WTC11 (cell line): ENCODE results near the gene CD9. TPM values are rescaled to one million over a fixed set of nuclear protein-coding genes. Genes with fewer than 3 reads are reported as not detected.

Experiments used
- ATAC-seq: fragments of 200-7000 bp; cut with Tn5 transposase; 2 replicates; pipeline ENCODE4 v1.10.0; 2021; ENCODE audit warnings: mild to moderate bottlenecking, moderate library complexity
- CTCF ChIA-PET: fragments of 300-600 bp; sonication (Branson Sonifier 250); formaldehyde crosslinking; loops from one replicate; lab custom pipeline; 2021; ENCODE audit warnings: antibody characterized with exemption; lab: Charles Lee
- POLR2A ChIA-PET: fragments of 350-600 bp; sonication (Branson Sonifier 250); formaldehyde crosslinking; loops from one replicate; lab custom pipeline; 2021; ENCODE audit warnings: antibody characterized with exemption; lab: Charles Lee
- DNase-seq: peaks from one replicate; pipeline ENCODE4 v3.0.0; 2021; ENCODE audit warnings: low spot score
- H3K27ac Mint-ChIP-seq: 2 replicates; pipeline ENCODE4 v1.8.0; 2021; ENCODE audit warnings: mixed read lengths
- H3K27me3 Mint-ChIP-seq: 2 replicates; pipeline ENCODE4 v1.8.0; 2021; ENCODE audit warnings: low read depth, mild to moderate bottlenecking, moderate library complexity, mixed read lengths
- H3K36me3 Mint-ChIP-seq: 2 replicates; pipeline ENCODE4 v1.8.0; 2021; ENCODE audit warnings: mixed read lengths
- H3K4me1 Mint-ChIP-seq: 2 replicates; pipeline ENCODE4 v1.8.0; 2022; ENCODE audit warnings: mixed read lengths
- H3K4me3 Mint-ChIP-seq: 2 replicates; pipeline ENCODE4 v1.8.0; 2021; ENCODE audit warnings: mild to moderate bottlenecking, moderate library complexity, mixed read lengths
- H3K9me3 Mint-ChIP-seq: 2 replicates; pipeline ENCODE4 v1.8.0; 2021; ENCODE audit warnings: mixed read lengths
- CREM ChIP-seq: sonication (generic); formaldehyde crosslinking; IDR thresholded peaks from 2 replicates; pipeline ENCODE4 v1.8.1; 2022; ENCODE audit warnings: mild to moderate bottlenecking, missing genetic modification reagents, moderate library complexity
- E2F4 ChIP-seq: sonication (generic); formaldehyde crosslinking; IDR thresholded peaks from 2 replicates; pipeline ENCODE4 v1.8.1; 2022; ENCODE audit warnings: low read depth, mild to moderate bottlenecking, moderate library complexity, missing genetic modification reagents, borderline replicate concordance
- EMX1 ChIP-seq: fragments of 250-450 bp; sonication (Bioruptor Pico); IDR thresholded peaks from 2 replicates; pipeline ENCODE4 v1.8.0; 2021; ENCODE audit warnings: mild to moderate bottlenecking
- ERG ChIP-seq: fragments of 250-450 bp; sonication (Bioruptor Pico); IDR thresholded peaks from 2 replicates; pipeline ENCODE4 v1.8.0; 2021; ENCODE audit warnings: mild to moderate bottlenecking
- ESRRA ChIP-seq: sonication (generic); formaldehyde crosslinking; IDR thresholded peaks from 2 replicates; pipeline ENCODE4 v1.8.1; 2022; ENCODE audit warnings: mild to moderate bottlenecking, missing genetic modification reagents, borderline replicate concordance
- FOXP1 ChIP-seq: sonication (generic); formaldehyde crosslinking; IDR thresholded peaks from 2 replicates; pipeline ENCODE4 v1.8.0; 2022; ENCODE audit warnings: missing genetic modification reagents, mild to moderate bottlenecking, moderate library complexity, borderline replicate concordance
- GRHL2 ChIP-seq: fragments of 250-450 bp; sonication (Bioruptor Pico); IDR thresholded peaks from 2 replicates; pipeline ENCODE4 v1.8.0; 2022; ENCODE audit warnings: mild to moderate bottlenecking, moderate library complexity; ENCODE audit not compliant: insufficient replicate concordance, severe bottlenecking
- HMGA2 ChIP-seq: fragments of 250-450 bp; sonication (Bioruptor Pico); IDR thresholded peaks from 2 replicates; pipeline ENCODE4 v1.4.0; 2021; ENCODE audit warnings: mild to moderate bottlenecking, moderate library complexity
- MLX ChIP-seq: sonication (generic); formaldehyde crosslinking; IDR thresholded peaks from 2 replicates; pipeline ENCODE4 v1.8.1; 2023; ENCODE audit warnings: mild to moderate bottlenecking, missing genetic modification reagents, moderate library complexity
- PRDM15 ChIP-seq: sonication (generic); formaldehyde crosslinking; IDR thresholded peaks from 2 replicates; pipeline ENCODE4 v1.8.0; 2022; ENCODE audit warnings: missing genetic modification reagents
- TEAD4 ChIP-seq: sonication (generic); formaldehyde crosslinking; IDR thresholded peaks from 2 replicates; pipeline ENCODE4 v1.8.0; 2022; ENCODE audit warnings: mild to moderate bottlenecking, missing genetic modification reagents
- ZNF263 ChIP-seq: sonication (generic); formaldehyde crosslinking; IDR thresholded peaks from 2 replicates; pipeline ENCODE4 v1.8.1; 2022; ENCODE audit warnings: low read depth, mild to moderate bottlenecking, moderate library complexity, missing genetic modification reagents
- ZNF416 ChIP-seq: fragments of 250-450 bp; sonication (Bioruptor Pico); IDR thresholded peaks from 2 replicates; pipeline ENCODE4 v1.9.0; 2021; ENCODE audit warnings: mild to moderate bottlenecking, inconsistent platforms
- ZSCAN18 ChIP-seq: fragments of 250-450 bp; sonication (Bioruptor Pico); IDR thresholded peaks from 2 replicates; pipeline ENCODE4 v2.1.2; 2022; ENCODE audit warnings: mild to moderate bottlenecking, moderate library complexity
- total RNA-seq: library from RNA; stranded (reverse); gene quantifications from 3 replicates; pipeline ENCODE4 v1.2.3, GENCODE V29; 2021
- TF ChIP-seq, protein P1 (sequence below): sonication (generic); formaldehyde crosslinking; conservative IDR thresholded peaks from 2 replicates; pipeline ENCODE4 v1.8.1; 2022; ENCODE audit warnings: mild to moderate bottlenecking, missing genetic modification reagents
- TF ChIP-seq, protein P2 (sequence below): sonication (generic); formaldehyde crosslinking; IDR thresholded peaks from 2 replicates; pipeline ENCODE4 v1.8.1; 2023; ENCODE audit warnings: mild to moderate bottlenecking, missing genetic modification reagents
- TF ChIP-seq, protein P3 (sequence below): sonication (generic); formaldehyde crosslinking; IDR thresholded peaks from 2 replicates; pipeline ENCODE4 v1.8.1; 2022; ENCODE audit warnings: mild to moderate bottlenecking, missing genetic modification reagents, moderate library complexity, borderline replicate concordance
- TF ChIP-seq, protein P4 (sequence below): fragments of 250-450 bp; sonication (Bioruptor Pico); IDR thresholded peaks from 2 replicates; pipeline ENCODE4 v1.9.0; 2021; ENCODE audit warnings: mild to moderate bottlenecking

CD9 gene
- total RNA-seq, 1 experiment from 2014 or later, result 260 TPM

DNA sequence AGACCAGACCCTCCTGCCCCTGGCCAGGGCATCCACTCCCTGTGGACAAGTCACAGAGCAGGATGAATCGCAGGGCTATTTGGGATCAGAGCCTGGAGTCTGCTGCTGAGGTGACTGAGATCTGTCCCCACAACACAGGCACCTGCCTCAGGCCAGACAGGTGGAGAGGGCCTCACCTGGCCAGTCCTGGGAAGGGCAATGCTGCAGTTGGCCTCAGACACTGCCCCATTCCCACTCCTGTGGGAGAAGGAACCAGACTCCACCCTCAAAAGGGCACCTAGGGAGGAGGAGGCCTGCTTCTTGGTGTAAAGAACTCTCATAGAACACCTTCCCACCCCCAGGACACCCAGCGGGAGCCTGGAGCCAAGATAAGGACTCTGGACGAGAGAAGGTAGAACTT lies 62.0 kb downstream of the CD9 start:
- TF ChIP-seq, protein P1, sequence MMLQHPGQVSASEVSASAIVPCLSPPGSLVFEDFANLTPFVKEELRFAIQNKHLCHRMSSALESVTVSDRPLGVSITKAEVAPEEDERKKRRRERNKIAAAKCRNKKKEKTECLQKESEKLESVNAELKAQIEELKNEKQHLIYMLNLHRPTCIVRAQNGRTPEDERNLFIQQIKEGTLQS (CRISPR knock-in tag), result no peak
- TF ChIP-seq FOXP1 (CRISPR knock-in tag) (no peak), PRDM15 (CRISPR knock-in tag) (no peak), ESRRA (no peak), EMX1 (no peak), ZSCAN18 (no peak)
- TF ChIP-seq, protein P2, sequence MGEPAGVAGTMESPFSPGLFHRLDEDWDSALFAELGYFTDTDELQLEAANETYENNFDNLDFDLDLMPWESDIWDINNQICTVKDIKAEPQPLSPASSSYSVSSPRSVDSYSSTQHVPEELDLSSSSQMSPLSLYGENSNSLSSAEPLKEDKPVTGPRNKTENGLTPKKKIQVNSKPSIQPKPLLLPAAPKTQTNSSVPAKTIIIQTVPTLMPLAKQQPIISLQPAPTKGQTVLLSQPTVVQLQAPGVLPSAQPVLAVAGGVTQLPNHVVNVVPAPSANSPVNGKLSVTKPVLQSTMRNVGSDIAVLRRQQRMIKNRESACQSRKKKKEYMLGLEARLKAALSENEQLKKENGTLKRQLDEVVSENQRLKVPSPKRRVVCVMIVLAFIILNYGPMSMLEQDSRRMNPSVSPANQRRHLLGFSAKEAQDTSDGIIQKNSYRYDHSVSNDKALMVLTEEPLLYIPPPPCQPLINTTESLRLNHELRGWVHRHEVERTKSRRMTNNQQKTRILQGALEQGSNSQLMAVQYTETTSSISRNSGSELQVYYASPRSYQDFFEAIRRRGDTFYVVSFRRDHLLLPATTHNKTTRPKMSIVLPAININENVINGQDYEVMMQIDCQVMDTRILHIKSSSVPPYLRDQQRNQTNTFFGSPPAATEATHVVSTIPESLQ (CRISPR knock-in tag), result no peak
- peaks cover 7% of the 10 kb centered on the region; the same call in 1 of the 2 replicates for H3K27me3 Mint-ChIP-seq
- H3K9me3 Mint-ChIP-seq, result peaks cover 17% of the 10 kb centered on the region
- H3K36me3 Mint-ChIP-seq, result no peaks in the 10 kb centered on the region
- peaks cover 23% of the 10 kb centered on the region for H3K4me1 Mint-ChIP-seq
- DNase-seq (no peak), ATAC-seq (no peak)
- H3K27ac Mint-ChIP-seq, result no peak overlapping the region
- no peak overlapping the region for H3K4me3 Mint-ChIP-seq
- ChIA-PET CTCF (no interaction called here), POLR2A (no interaction called here)

GRCh38 chr12:6262623-6263022 lies 62.4 kb downstream of the CD9 start:
- CTCF ChIA-PET, result no interaction called here
- no peak overlapping the region for H3K4me3 Mint-ChIP-seq
- TF ChIP-seq TEAD4 (CRISPR knock-in tag) (no peak), ERG (CRISPR knock-in tag) (no peak), E2F4 (no peak), ZNF416 (CRISPR knock-in tag) (no peak), ZNF263 (CRISPR knock-in tag) (no peak), ZSCAN18 (no peak), HMGA2 (CRISPR knock-in tag) (no peak), CREM (CRISPR knock-in tag) (no peak), MLX (no peak), GRHL2 (CRISPR knock-in tag) (no peak)
- TF ChIP-seq, protein P3, sequence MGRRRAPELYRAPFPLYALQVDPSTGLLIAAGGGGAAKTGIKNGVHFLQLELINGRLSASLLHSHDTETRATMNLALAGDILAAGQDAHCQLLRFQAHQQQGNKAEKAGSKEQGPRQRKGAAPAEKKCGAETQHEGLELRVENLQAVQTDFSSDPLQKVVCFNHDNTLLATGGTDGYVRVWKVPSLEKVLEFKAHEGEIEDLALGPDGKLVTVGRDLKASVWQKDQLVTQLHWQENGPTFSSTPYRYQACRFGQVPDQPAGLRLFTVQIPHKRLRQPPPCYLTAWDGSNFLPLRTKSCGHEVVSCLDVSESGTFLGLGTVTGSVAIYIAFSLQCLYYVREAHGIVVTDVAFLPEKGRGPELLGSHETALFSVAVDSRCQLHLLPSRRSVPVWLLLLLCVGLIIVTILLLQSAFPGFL (CRISPR knock-in tag), result no peak
- TF ChIP-seq, protein P4, sequence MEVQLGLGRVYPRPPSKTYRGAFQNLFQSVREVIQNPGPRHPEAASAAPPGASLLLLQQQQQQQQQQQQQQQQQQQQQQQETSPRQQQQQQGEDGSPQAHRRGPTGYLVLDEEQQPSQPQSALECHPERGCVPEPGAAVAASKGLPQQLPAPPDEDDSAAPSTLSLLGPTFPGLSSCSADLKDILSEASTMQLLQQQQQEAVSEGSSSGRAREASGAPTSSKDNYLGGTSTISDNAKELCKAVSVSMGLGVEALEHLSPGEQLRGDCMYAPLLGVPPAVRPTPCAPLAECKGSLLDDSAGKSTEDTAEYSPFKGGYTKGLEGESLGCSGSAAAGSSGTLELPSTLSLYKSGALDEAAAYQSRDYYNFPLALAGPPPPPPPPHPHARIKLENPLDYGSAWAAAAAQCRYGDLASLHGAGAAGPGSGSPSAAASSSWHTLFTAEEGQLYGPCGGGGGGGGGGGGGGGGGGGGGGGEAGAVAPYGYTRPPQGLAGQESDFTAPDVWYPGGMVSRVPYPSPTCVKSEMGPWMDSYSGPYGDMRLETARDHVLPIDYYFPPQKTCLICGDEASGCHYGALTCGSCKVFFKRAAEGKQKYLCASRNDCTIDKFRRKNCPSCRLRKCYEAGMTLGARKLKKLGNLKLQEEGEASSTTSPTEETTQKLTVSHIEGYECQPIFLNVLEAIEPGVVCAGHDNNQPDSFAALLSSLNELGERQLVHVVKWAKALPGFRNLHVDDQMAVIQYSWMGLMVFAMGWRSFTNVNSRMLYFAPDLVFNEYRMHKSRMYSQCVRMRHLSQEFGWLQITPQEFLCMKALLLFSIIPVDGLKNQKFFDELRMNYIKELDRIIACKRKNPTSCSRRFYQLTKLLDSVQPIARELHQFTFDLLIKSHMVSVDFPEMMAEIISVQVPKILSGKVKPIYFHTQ, result no peak

More at GRCh38 chr12:6262623-6263022, 62.4 kb downstream of the CD9 start:
- H3K36me3 Mint-ChIP-seq, result no peaks in the 10 kb centered on the region
- no peak for DNase-seq
- H3K27me3 Mint-ChIP-seq, result peaks cover 7% of the 10 kb centered on the region; the same call in 1 of the 2 replicates
- POLR2A ChIA-PET, result no interaction called here
- peaks cover 23% of the 10 kb centered on the region for H3K4me1 Mint-ChIP-seq
- ATAC-seq, result no peak
- H3K27ac Mint-ChIP-seq, result no peak overlapping the region
- peaks cover 17% of the 10 kb centered on the region for H3K9me3 Mint-ChIP-seq
